ENCODE measurements around the gene GNB1L.

GNB1L gene

DNA sequence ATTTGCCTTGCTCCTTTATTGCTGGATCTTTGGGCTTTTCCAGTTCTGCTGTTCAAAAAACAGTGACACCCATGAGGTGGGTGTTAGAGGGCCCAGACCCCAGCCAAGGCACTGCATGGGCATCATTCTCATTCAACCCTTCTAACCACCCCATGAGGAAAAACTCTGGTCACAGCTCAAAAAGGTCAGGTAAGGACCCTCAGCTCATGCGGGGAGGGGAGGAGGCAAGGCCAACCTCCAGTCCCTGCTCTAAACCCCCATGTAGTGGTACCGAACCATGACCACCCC is 7.4 kb downstream of the GNB1L start:
- no peak overlapping the region for H3K4me3 ChIP-seq (ENCODE audit: low read depth, low read length)
- TF ChIP-seq, protein P1, sequence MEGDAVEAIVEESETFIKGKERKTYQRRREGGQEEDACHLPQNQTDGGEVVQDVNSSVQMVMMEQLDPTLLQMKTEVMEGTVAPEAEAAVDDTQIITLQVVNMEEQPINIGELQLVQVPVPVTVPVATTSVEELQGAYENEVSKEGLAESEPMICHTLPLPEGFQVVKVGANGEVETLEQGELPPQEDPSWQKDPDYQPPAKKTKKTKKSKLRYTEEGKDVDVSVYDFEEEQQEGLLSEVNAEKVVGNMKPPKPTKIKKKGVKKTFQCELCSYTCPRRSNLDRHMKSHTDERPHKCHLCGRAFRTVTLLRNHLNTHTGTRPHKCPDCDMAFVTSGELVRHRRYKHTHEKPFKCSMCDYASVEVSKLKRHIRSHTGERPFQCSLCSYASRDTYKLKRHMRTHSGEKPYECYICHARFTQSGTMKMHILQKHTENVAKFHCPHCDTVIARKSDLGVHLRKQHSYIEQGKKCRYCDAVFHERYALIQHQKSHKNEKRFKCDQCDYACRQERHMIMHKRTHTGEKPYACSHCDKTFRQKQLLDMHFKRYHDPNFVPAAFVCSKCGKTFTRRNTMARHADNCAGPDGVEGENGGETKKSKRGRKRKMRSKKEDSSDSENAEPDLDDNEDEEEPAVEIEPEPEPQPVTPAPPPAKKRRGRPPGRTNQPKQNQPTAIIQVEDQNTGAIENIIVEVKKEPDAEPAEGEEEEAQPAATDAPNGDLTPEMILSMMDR (IDR thresholded peaks at IDR 0.05; ENCODE audit: low read depth, low read length), result no peak

- H3K4me3 ChIP-seq (ENCODE audit: low read depth, low read length), result no peak overlapping the region
- TF ChIP-seq, protein P1 (IDR thresholded peaks at IDR 0.05; ENCODE audit: low read depth, low read length), result no peak
Observed at GRCh38 chr22:19846620-19847344, 7.9 kb downstream of the GNB1L start.

GRCh38 chr22:19845054-19845722 is 9.5 kb downstream of the GNB1L start:
- no peak overlapping the region for H3K4me3 ChIP-seq (ENCODE audit: low read depth, low read length)

DNA sequence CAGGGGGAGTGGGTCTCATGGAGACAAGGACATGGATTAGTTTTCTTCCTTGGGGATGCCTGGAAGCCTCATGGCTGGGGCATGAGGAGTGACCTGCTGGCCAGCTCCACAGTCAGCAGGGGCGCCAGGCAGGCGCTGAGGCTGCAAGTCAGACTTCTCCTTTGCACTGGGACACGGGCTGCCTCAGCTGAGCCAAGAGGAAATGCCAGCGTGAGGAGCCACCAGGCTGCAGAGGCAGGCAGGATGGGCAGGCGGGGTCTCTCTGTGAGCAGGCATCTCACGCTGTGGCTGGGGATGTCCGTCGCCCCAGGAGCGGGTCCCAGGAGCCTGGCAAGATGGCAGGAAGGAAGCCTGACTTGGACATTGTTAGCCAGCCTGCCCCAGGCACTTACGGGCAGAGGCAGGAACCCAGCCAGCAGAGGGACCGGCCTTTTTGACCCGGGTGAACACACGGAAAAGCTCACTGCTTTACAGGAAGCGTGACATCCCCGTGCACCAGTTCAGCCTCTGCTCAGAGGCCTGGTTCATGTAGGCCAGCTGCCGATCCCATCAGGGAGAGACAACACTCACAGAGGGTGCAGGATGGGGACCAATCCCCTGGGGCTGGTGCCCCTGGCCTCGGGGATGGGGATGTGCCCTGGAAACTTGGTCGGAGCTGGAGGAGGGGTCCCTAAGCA is 10.2 kb downstream of the GNB1L start:
- TF ChIP-seq, protein P1 (IDR thresholded peaks at IDR 0.05; ENCODE audit: low read depth, low read length), result no peak

More at GRCh38 chr22:19845054-19845722, 9.5 kb downstream of the GNB1L start:
- TF ChIP-seq, protein P1 (IDR thresholded peaks at IDR 0.05; ENCODE audit: low read depth, low read length), result no peak

DNA sequence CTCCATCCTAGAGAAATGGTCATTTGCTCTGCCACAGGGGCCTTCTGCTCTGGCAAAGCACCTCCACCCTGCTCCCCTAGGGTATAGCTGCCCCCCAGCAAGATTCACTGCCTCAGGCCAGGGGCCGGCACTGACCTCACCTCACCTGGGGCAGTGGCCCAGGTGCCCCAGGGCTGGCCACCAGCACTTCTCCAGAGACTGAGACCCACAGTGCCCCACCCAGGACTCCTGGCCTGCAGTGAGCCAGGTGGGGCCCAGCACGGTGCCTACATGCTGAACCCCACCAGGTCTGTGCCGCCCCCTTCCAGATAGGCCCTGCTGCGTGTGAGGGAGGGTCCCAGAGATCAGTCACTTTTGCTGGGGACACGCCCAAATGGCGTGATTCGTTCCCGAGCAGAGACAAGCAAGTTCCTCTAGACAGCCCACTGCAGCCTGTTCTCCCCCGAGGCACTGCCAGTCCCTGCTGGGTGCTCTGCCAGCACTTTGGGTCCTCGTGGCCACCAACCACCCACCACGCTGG is 10.8 kb downstream of the GNB1L start:
- TF ChIP-seq, protein P1 (IDR thresholded peaks at IDR 0.05; ENCODE audit: low read depth, low read length), result no peak
- no peak overlapping the region for H3K4me3 ChIP-seq (ENCODE audit: low read depth, low read length)

More for the DNA sequence above, 10.2 kb downstream of the GNB1L start:
- H3K4me3 ChIP-seq (ENCODE audit: low read depth, low read length), result no peak overlapping the region

GRCh38 chr22:19843107-19843856 is 11.4 kb downstream of the GNB1L start:
- TF ChIP-seq, protein P1 (IDR thresholded peaks at IDR 0.05; ENCODE audit: low read depth, low read length), result no peak
- H3K4me3 ChIP-seq (ENCODE audit: low read depth, low read length), result no peak overlapping the region
